Prostate gland (tissue), 2 donors: ENCODE data around the gene CCL23.

Source experiments
- CTCF ChIP-seq, 4 experiments: fragments of 200-600 bp in 2 of 4; fragments of 450-650 bp in 2 of 4; sonication (generic) in 2 of 4; IDR thresholded peaks; 1 replicate in 3 of 4; 2 replicates in 1 of 4; pipeline ENCODE4 v1.5.1; 2016 to 2019; ENCODE audit warnings: antibody characterized with exemption in 4 of 4, mild to moderate bottlenecking in 2 of 4, moderate library complexity in 2 of 4
- POLR2AphosphoS5 ChIP-seq: sonication (generic); formaldehyde crosslinking; IDR thresholded peaks from one replicate; pipeline ENCODE4 v1.6.1; 2017; ENCODE audit warnings: antibody characterized with exemption

GRCh38 chr17:36055921-36056520 lies 38.2 kb upstream of the CCL23 start:
- TF ChIP-seq CTCF (IDR thresholded peaks at IDR 0.05) (no peak), POLR2AphosphoS5 (no peak)
